ENCODE measurements around the gene PIK3CB.
"Not testable (repeated sequence)": the region's sequence is repeated elsewhere in the genome, so short reads cannot be mapped to it uniquely, and the experiment has no call there.

The PIK3CB gene

GRCh38 chr3:138732456-138732855 is 102.3 kb downstream of the PIK3CB start:
- DNase-seq, result no peak

- no peak for DNase-seq
Measured at GRCh38 chr3:138726946-138727730, 107.6 kb downstream of the PIK3CB start.

GRCh38 chr3:138726042-138726441 is 108.7 kb downstream of the PIK3CB start:
- not testable (repeated sequence) for DNase-seq

GRCh38 chr3:138725116-138725515 is 109.6 kb downstream of the PIK3CB start:
- DNase-seq, result no peak

- no peak for DNase-seq
Measured at GRCh38 chr3:138724443-138724842, 110.3 kb downstream of the PIK3CB start.

- DNase-seq, result no peak
Measured at GRCh38 chr3:138718849-138719248, 115.9 kb downstream of the PIK3CB start.

GRCh38 chr3:138717348-138717747 is 117.4 kb downstream of the PIK3CB start:
- no peak for DNase-seq

- DNase-seq, result no peak
Measured at GRCh38 chr3:138712086-138712485, 122.6 kb downstream of the PIK3CB start.

- no peak for DNase-seq
Measured at GRCh38 chr3:138705675-138706074, 129.1 kb downstream of the PIK3CB start.

GRCh38 chr3:138696666-138697370 is 137.9 kb downstream of the PIK3CB start:
- DNase-seq, result no peak

GRCh38 chr3:138694287-138695007 is 140.3 kb downstream of the PIK3CB start:
- DNase-seq, result no peak

GRCh38 chr3:138692152-138692551 is 142.6 kb downstream of the PIK3CB start:
- DNase-seq, result no peak

GRCh38 chr3:138691351-138691750 is 143.4 kb downstream of the PIK3CB start:
- DNase-seq, result no peak

GRCh38 chr3:138690036-138690435 is 144.7 kb downstream of the PIK3CB start:
- no peak for DNase-seq

GRCh38 chr3:138688871-138689299 is 145.8 kb downstream of the PIK3CB start:
- DNase-seq, result no peak

- no peak for DNase-seq
Measured at GRCh38 chr3:138687236-138687635, 147.5 kb downstream of the PIK3CB start.

GRCh38 chr3:138686771-138687221 is 147.9 kb downstream of the PIK3CB start:
- no peak for DNase-seq

- DNase-seq, result no peak
Measured at GRCh38 chr3:138684396-138684795, 150.3 kb downstream of the PIK3CB start.

- no peak for DNase-seq
Measured at GRCh38 chr3:138682648-138683047, 152.1 kb downstream of the PIK3CB start.

GRCh38 chr3:138681463-138682220 is 153.1 kb downstream of the PIK3CB start:
- no peak for DNase-seq

- not testable (repeated sequence) for DNase-seq
Measured at GRCh38 chr3:138680974-138681373, 153.8 kb downstream of the PIK3CB start.

- DNase-seq, result no peak
Measured at GRCh38 chr3:138678874-138679392, 155.8 kb downstream of the PIK3CB start.

Data from activated gamma-delta T cell treated with Interleukin-2 at 50 U/mL for 16 hours (primary cell).